Measurements from ENCODE around the gene TXNRD2.
A peak's percentile ranks its signal among the peaks of the same experiment; 100 is the strongest.

TXNRD2 gene

GRCh38 chr22:19877626-19878339, 63.8 kb downstream of the TXNRD2 start:
- DNase-seq (ENCODE audit: low read depth) = peak; percentile 26
- H3K4me3 ChIP-seq (ENCODE audit: control insufficient read depth, low read depth, low read length) = no peak overlapping the region
- TF ChIP-seq CTCF (conservative IDR thresholded peaks at IDR 0.05; ENCODE audit: control insufficient read depth, insufficient read depth, low read depth, low read length) = no peak

GRCh38 chr22:19876941-19877625, 64.5 kb downstream of the TXNRD2 start:
- no peak for TF ChIP-seq CTCF (conservative IDR thresholded peaks at IDR 0.05; ENCODE audit: control insufficient read depth, insufficient read depth, low read depth, low read length)
- DNase-seq (ENCODE audit: low read depth) = no peak
- no peak overlapping the region for H3K4me3 ChIP-seq (ENCODE audit: control insufficient read depth, low read depth, low read length)

GRCh38 chr22:19876314-19876940, 65.2 kb downstream of the TXNRD2 start:
- DNase-seq (ENCODE audit: low read depth) = no peak
- no peak overlapping the region for H3K4me3 ChIP-seq (ENCODE audit: control insufficient read depth, low read depth, low read length)
- no peak for TF ChIP-seq CTCF (conservative IDR thresholded peaks at IDR 0.05; ENCODE audit: control insufficient read depth, insufficient read depth, low read depth, low read length)

- TF ChIP-seq CTCF (conservative IDR thresholded peaks at IDR 0.05; ENCODE audit: control insufficient read depth, insufficient read depth, low read depth, low read length) = no peak
Measured at GRCh38 chr22:19875531-19876313, 65.9 kb downstream of the TXNRD2 start.

GRCh38 chr22:19875061-19875530, 66.5 kb downstream of the TXNRD2 start:
- H3K4me3 ChIP-seq (ENCODE audit: control insufficient read depth, low read depth, low read length) = no peak overlapping the region
- no peak for TF ChIP-seq CTCF (conservative IDR thresholded peaks at IDR 0.05; ENCODE audit: control insufficient read depth, insufficient read depth, low read depth, low read length)
- no peak for DNase-seq (ENCODE audit: low read depth)

More at GRCh38 chr22:19875531-19876313, 65.9 kb downstream of the TXNRD2 start:
- no peak for DNase-seq (ENCODE audit: low read depth)
- H3K4me3 ChIP-seq (ENCODE audit: control insufficient read depth, low read depth, low read length) = no peak overlapping the region
